Tibial nerve (tissue), 4 donors: ENCODE results near the gene MAJIN.

Experiments used
- CTCF ChIP-seq, 5 experiments: fragments of 200-600 bp in 3 of 5; fragments of 450-650 bp in 2 of 5; sonication (generic) in 3 of 5; IDR thresholded peaks; one replicate each; pipeline ENCODE4 v1.5.1; 2016 to 2019; ENCODE audit warnings: antibody characterized with exemption in 5 of 5, mild to moderate bottlenecking in 3 of 5, moderate library complexity in 2 of 5
- EP300 ChIP-seq, 2 donors: sonication (generic); formaldehyde crosslinking; IDR thresholded peaks; one replicate each; pipeline ENCODE4 v1.6.1; 2017; ENCODE audit warnings: antibody characterized with exemption in 2 of 2, mild to moderate bottlenecking in 1 of 2
- POLR2A ChIP-seq, 2 donors: fragments of 450-650 bp; IDR thresholded peaks; one replicate each; pipeline ENCODE4 v1.6.1; 2017; ENCODE audit warnings: antibody characterized with exemption in 2 of 2, mild to moderate bottlenecking in 2 of 2, moderate library complexity in 2 of 2

GRCh38 chr11:65017937-65018336 lies 46.0 kb upstream of the MAJIN start:
- TF ChIP-seq CTCF (IDR thresholded peaks at IDR 0.05) = no peak
- no peak for TF ChIP-seq EP300 (IDR thresholded peaks at IDR 0.05)
- TF ChIP-seq POLR2A (IDR thresholded peaks at IDR 0.05) = no peak
